PC-9 (cell line): ENCODE data around the gene GPR34.

ENCODE experiments used
- EZH2 ChIP-seq: fragments of 200-600 bp; sonication (generic); IDR thresholded peaks from 2 replicates; pipeline ENCODE4 v1.8.0; 2017; ENCODE audit warnings: antibody characterized with exemption, low read depth
- TF ChIP-seq, protein P1 (sequence below): fragments of 200-600 bp; sonication (generic); conservative IDR thresholded peaks from 2 replicates; pipeline ENCODE4 v1.6.1; 2017; ENCODE audit warnings: mixed run types, antibody characterized with exemption, mild to moderate bottlenecking, moderate library complexity

DNA sequence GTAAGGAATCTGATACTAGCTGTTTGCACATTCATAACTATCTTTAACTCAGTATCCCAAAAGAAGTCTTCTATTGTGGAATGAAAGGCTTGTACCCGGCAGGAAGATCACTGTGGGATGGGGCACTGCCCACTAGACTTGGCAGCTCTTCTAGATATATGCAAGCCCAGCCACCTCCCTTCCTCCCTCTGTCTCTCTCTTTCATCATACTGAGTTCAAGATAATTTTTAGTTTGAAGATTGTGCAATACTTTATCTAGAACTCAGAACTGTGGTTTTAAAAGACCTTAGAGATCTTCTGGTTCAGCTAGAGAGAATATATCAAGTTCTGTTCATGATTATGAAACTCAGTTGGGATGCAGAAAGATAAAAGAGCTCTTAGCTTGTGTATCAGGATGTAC is 22.5 kb upstream of the GPR34 start:
- TF ChIP-seq, protein P1, sequence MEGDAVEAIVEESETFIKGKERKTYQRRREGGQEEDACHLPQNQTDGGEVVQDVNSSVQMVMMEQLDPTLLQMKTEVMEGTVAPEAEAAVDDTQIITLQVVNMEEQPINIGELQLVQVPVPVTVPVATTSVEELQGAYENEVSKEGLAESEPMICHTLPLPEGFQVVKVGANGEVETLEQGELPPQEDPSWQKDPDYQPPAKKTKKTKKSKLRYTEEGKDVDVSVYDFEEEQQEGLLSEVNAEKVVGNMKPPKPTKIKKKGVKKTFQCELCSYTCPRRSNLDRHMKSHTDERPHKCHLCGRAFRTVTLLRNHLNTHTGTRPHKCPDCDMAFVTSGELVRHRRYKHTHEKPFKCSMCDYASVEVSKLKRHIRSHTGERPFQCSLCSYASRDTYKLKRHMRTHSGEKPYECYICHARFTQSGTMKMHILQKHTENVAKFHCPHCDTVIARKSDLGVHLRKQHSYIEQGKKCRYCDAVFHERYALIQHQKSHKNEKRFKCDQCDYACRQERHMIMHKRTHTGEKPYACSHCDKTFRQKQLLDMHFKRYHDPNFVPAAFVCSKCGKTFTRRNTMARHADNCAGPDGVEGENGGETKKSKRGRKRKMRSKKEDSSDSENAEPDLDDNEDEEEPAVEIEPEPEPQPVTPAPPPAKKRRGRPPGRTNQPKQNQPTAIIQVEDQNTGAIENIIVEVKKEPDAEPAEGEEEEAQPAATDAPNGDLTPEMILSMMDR = no peak
- TF ChIP-seq EZH2 = no peak
